ENCODE measurements around the gene UBASH3A.

The UBASH3A gene

DNA sequence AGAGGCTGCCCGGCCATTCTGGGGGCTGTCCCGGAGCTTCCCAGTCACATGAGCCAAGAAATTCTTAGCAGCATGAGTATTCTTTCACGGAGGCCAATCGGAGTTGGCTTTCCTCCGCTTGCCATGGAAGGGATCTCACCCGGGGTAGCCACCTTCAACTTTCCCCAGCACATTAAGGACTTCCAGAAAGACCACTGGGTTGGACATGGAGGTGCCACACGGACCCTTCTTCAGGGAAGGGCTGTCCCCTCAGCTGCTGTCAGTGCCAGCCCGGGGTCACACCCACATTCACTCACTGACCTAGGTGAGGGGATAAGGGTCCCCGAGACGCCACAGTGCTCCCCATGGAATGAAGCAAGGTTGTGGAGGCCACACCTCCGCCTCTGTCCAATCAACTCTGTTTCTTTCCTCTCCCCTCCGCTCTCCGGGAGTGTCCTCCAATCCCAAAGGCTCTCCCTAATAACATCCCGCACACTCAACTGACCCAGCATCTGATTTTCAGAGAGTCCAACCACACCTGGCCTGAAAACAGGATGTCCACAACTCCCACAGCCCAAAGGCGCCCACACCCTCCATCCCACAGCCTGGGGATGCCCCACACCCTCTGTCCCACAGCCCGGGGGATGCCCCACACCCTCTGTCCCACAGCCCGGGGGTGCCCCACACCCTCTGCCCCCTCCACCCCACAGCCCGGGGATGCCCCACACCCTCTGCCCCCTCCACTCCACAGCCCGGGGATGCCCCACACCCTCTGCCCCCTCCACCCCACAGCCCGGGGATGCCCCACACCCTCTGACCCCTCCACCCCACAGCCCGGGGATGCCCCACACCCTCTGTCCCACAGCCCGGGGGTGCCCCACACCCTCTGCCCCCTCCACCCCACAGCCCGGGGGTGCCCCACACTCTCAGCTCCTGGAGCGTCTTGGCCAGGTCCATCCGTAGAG lies 73.0 kb downstream of the UBASH3A start:
- ChIA-PET CTCF (interaction anchor here (1.1 to 2.6 kb wide), 3 partner anchors 11 to 22 kb away, joined by 3 to 12 read pairs (median 5); partner anchors contain the start of gene RSPH1), POLR2A (no interaction called here)
- TF ChIP-seq, protein P1, sequence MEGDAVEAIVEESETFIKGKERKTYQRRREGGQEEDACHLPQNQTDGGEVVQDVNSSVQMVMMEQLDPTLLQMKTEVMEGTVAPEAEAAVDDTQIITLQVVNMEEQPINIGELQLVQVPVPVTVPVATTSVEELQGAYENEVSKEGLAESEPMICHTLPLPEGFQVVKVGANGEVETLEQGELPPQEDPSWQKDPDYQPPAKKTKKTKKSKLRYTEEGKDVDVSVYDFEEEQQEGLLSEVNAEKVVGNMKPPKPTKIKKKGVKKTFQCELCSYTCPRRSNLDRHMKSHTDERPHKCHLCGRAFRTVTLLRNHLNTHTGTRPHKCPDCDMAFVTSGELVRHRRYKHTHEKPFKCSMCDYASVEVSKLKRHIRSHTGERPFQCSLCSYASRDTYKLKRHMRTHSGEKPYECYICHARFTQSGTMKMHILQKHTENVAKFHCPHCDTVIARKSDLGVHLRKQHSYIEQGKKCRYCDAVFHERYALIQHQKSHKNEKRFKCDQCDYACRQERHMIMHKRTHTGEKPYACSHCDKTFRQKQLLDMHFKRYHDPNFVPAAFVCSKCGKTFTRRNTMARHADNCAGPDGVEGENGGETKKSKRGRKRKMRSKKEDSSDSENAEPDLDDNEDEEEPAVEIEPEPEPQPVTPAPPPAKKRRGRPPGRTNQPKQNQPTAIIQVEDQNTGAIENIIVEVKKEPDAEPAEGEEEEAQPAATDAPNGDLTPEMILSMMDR (IDR thresholded peaks at IDR 0.05; ENCODE audit: control extremely low read depth, extremely low read depth, low read depth, missing control alignments) = no peak

DNA sequence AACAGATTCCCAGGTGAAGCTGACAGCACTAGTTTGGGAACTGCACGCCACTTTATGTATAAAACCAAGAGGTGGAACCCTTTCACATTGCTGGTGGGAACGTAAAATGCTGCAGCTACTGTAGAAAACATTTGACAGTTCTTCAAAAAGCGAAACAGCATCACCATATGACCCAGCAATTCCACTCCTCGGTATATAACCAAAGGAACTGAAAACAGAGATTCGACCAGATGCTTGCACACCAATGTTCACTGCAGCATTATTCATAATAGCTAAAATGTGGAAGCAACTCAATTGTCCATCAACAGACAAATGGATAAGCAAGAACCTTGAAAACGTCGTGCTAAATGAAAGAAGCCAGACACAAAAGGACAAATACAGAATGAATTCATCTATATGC lies 74.8 kb downstream of the UBASH3A start:
- TF ChIP-seq, protein P1 (IDR thresholded peaks at IDR 0.05; ENCODE audit: control extremely low read depth, extremely low read depth, low read depth, missing control alignments) = no peak
- ChIA-PET CTCF (interaction anchor here (0.9 to 2.6 kb wide), 6 partner anchors 9 to 60 kb away, joined by 3 to 12 read pairs (median 4); no protein-coding TSS in a partner anchor), POLR2A (interaction anchor here (0.6 kb wide), 1 partner anchor 240 kb away, joined by 3 read pairs; no protein-coding TSS in a partner anchor)

More for the DNA sequence above, 73.0 kb downstream of the UBASH3A start:
- no peak for DNase-seq (ENCODE audit: extremely low spot score)

GRCh38 chr21:42479582-42479981 lies 75.9 kb downstream of the UBASH3A start:
- TF ChIP-seq, protein P1 (IDR thresholded peaks at IDR 0.05; ENCODE audit: control extremely low read depth, extremely low read depth, low read depth, missing control alignments) = no peak
- no peak for DNase-seq (ENCODE audit: extremely low spot score)
- POLR2A ChIA-PET = no interaction called here
- CTCF ChIA-PET = interaction anchor here (0.8 to 2.6 kb wide), 4 partner anchors 8 to 315 kb away, joined by 3 to 12 read pairs (median 6); no protein-coding TSS in a partner anchor

More for the DNA sequence above, 74.8 kb downstream of the UBASH3A start:
- no peak for DNase-seq (ENCODE audit: extremely low spot score)

DNA sequence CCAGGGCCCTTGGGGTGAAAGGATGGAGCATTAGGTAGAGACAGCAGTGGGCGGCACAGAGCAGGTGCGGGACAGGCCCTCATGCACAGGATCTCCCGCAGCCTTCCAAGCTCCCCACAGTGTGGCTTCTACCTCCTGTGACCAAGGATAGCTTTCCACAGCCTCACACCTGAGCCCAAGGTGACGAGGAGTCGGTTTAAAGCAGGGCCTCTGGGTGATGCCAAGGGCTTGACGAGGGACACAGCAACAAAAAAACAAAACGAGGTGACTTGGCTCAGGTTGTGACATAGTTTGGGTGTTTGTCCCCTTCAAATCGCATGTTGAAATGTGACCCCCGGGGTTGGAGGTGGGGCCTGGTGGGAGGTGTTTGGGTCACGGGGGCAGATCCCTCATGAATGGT lies 77.0 kb downstream of the UBASH3A start:
- CTCF ChIA-PET = no interaction called here
- TF ChIP-seq, protein P1 (IDR thresholded peaks at IDR 0.05; ENCODE audit: control extremely low read depth, extremely low read depth, low read depth, missing control alignments) = no peak
- POLR2A ChIA-PET = no interaction called here
- DNase-seq (ENCODE audit: extremely low spot score) = no peak

GRCh38 chr21:42481169-42481568 lies 77.5 kb downstream of the UBASH3A start:
- TF ChIP-seq, protein P1 (IDR thresholded peaks at IDR 0.05; ENCODE audit: control extremely low read depth, extremely low read depth, low read depth, missing control alignments) = no peak
- POLR2A ChIA-PET = no interaction called here
- DNase-seq (ENCODE audit: extremely low spot score) = no peak
- CTCF ChIA-PET = interaction anchor here (1.0 kb wide), 1 partner anchor 12 kb away, joined by 3 read pairs; no protein-coding TSS in a partner anchor

DNA sequence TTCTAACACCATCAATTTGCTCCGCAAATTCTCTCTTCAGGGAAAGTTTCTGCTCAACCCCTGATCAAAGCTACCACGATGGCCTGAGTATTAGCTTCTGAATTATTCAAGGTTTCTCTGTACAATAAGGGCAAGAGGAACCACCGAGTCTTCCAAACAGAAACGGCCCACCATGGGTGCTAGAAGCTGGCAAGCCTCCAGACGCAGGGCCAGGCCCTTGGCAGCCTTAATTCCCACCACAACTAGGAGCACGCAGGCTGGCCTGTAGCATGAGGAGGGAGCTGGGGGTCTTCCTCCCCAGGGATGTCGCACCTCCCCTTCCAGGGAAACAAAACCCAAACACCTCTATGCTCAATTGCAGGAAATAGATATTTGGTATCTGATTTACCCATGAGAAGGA lies 81.3 kb downstream of the UBASH3A start:
- no peak for DNase-seq (ENCODE audit: extremely low spot score)
- ChIA-PET POLR2A (no interaction called here), CTCF (interaction anchor here (0.7 to 1.3 kb wide), 4 partner anchors 10 to 147 kb away, joined by 3 to 4 read pairs (median 3); no protein-coding TSS in a partner anchor)
- TF ChIP-seq, protein P1 (IDR thresholded peaks at IDR 0.05; ENCODE audit: control extremely low read depth, extremely low read depth, low read depth, missing control alignments) = no peak
